ENCODE data around the gene GRB2.
A peak's percentile ranks its signal among the peaks of the same experiment; 100 is the strongest.
"Not testable (repeated sequence)": the region's sequence is repeated elsewhere in the genome, so short reads cannot be mapped to it uniquely, and the experiment has no call there.

GRB2 gene

DNA sequence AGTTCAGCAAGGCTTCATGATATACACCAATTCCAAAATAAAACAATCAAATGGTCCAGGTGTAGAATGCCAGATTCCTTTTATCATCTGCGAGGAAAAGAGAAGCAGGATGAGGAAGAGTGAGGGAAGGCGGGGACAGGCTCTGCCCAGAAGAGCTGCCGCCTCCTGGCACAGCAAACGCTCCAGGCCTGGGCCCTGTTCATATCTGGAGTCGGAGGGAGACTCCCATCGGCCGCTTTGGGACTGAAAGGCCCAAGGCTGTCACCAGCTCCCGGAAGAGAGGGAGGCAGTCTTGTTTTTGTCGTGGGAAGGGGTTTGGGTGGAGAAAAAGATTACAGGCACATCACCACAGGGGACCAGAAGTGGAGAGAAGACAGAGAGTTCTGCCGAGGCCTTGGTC is 87.3 kb downstream of the GRB2 start:
- no peak for DNase-seq (ENCODE audit: low spot score)

DNA sequence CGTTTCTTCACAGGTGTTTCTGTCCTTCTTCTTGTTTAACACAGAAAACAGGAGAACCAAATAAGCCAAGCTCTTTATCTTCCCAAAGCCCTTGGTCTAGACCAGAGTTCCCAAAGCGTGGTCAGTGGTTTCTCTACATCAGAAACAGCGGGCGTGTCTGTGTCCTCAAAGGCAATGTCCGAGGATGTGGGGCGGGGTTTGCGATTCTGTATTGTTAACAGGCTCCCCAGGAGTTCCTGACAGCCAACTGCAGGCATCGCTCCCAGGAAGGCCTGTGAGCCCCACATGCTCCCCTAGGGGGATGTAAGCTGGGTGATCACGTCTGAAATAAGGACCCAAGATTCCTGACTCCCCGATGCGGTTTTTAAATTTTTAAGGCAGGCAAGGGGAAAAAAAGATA is 87.8 kb downstream of the GRB2 start:
- no peak for DNase-seq (ENCODE audit: low spot score)

DNA sequence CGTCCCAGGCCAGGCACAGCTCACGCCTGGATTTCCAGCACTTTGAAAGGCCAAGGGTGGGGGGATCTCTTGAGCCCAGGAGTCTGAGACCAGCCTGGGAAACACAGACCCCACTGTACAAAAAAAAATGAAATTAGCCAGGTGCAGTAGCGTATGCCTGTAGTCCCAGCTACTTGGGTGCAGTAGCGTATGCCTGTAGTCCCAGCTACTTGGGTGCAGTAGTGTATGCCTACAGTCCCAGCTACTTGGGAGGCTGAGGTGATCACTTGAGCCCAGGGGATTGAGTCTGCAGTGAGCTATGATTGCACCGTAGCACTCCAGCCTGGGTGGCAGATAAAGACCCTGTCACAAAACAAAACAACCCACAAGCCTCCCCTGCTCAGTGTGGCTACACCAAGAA is 89.2 kb downstream of the GRB2 start:
- no peak for DNase-seq (ENCODE audit: low spot score)

DNA sequence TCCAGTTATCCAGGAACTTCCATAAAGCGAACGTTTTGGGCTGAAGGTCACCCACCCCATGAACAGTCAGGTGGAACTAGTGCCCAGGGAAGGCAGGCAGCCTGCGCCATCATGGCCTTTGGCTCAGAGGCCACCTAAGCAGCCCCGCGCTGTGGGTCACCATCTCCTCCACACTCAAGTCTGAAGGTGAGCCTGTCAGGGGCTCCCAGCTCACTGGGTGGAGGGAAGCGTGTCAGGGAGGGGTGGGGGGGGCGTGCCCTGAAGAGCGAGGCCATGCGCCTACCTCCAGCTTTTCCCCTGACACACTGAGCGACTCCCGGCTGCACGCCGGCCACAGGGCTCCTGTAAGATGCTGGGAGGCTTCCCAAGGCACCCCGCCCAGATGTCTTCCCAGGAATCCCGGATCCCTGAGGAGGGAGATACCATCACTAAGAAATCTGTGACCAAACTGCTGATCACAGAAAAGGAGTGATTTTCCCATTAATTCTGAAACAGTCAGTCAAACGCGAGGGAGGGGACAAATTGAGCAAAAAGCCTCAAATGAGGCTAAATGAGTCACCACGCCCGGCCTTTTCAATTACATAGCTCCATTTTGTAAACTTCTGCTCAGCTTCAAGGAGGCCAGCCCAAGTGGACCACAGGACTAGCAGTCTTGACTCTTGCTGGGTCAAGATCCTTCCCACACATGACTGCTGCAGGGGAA is 89.8 kb downstream of the GRB2 start:
- DNase-seq (ENCODE audit: low spot score) = no peak

DNA sequence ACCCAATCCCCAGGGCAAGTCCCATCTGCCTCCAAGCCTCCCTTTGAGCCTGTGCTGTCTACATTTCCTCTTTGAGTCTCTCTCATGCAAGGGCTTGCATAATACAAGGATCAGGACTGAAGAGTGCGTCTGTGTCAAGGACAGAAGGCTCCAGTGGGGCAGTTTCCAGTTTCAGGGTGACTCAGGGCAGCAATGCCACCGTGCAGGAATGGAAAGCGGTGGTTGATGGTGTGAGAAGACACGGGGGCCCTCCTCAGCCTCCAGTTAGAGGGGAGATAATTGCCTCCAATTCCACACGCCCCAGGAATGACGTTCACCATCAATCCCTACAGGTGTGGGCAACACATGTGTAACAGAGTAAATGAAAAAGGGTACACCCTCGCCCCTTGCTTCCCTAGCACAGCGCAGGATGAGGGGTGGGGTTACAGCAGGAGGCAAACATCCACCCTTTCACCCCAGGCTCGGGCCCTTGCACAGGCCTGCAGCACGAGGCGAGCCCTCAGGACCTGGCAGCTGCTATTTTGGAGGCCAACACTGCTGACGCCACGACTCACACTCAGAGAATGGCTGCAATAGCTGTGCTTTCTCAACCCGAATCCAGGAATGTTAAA is 91.4 kb downstream of the GRB2 start:
- DNase-seq (ENCODE audit: low spot score) = no peak

DNA sequence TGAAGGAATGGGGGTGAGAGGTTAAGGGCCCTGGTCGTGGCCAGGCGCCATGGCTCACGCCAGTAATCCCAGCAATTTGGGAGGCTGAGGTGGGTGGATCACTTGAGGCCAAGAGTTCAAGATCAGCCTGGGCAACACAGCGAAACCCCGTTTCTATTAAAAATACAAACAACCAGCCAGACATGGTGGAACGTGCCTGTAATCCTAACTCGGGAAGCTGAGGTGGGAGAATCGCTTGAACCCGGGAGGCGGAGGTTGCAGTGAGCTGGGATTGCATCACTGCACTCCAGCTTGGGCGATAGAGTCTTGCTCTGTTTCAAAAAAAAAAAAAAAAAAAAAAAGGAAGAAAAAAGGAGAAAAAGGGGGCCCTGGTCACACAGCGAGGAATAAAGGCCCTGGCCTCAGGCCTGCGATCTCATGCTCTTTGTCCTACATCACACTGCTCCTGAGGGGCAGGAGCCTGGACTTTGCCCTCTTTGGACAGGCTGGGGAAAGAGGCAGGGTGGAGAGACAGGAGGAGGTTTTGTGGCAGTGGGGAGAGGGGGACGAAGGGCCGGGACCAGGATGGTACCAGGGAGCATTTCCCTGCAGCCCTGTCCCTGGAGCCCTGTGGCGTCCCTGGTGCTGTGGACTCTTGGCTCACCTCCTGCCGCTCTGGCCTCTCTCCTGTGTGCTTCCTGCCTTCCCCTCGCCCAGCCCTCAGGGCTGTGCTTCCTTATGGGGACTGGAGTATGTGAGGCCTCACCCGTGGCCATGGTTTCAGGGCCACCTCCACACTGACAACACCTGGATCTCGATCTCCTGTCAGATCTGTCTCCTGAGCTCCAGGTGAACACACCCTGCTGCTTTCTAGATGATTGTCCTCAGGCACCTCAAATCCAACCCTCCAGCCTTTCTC is 96.5 kb downstream of the GRB2 start:
- DNase-seq (ENCODE audit: low spot score) = no peak

DNA sequence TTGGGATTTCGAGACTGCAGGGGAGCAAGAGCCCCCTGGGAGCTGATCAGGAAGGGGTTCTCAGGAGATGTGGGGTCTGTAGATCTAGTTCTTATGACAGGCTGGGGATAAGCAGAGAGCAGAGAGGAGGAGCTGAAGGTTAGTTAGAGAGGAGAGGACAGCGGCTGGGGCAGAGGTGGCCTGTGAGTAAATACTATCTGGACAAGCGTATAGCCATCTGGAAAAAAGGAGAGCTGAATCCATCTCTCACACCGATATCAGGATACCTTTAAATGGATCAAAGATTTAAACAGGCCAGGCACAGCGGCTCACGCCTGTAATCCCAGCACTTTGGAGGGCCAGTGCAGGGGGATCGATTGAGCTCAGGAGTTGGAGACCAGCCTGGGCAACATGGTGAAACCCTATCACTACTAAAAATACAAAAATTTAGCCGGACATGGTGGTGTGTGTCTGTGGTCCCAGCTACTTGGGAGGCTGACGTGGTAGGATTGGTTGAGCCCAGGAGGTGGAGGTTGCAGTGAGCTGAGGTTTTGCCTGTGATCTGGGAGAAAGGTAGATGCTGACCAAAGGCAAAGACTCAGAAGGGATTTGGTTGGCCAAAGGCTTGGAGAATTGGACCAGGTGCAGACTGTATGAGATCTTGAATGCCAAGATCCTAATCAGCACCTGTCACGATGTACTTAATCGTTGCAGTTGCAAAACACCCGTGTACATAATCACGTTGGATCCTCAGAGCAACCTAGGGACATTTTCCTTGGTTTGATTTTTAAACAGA is 97.3 kb downstream of the GRB2 start:
- DNase-seq (ENCODE audit: low spot score) = no peak

DNA sequence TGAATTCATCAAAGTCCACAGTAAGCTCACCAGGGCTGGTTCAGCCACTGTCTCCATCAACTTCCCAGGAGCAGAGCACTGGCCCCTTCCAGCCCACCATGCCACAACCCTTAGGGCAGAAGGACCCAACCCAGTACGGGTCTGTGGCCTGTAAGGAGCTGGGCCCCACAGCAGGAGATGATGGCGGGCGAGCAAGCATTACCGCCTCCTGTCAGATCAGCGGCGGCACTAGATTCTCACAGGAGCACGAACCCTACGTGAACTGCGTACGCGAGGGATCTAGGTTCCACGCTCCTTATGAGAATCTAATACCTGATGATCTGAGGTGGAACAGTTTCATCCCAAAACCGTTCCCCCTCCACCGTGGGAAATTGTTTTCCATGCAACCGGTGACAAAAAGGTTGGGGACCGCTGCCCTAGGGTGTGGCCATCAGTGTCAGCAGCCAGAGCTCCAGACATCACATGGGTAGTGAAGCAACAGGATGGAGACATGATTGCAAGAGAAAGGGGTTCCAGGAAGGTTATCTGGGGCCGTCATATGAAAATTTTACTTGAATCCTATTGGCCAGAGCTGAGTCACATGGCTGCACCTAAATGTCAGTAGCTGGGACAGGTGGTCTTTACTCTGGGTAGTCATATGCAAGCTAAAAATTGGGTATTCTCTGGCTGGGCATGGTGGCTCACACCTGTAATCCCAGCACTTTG is 103.8 kb downstream of the GRB2 start:
- no peak for DNase-seq (ENCODE audit: low spot score)

DNA sequence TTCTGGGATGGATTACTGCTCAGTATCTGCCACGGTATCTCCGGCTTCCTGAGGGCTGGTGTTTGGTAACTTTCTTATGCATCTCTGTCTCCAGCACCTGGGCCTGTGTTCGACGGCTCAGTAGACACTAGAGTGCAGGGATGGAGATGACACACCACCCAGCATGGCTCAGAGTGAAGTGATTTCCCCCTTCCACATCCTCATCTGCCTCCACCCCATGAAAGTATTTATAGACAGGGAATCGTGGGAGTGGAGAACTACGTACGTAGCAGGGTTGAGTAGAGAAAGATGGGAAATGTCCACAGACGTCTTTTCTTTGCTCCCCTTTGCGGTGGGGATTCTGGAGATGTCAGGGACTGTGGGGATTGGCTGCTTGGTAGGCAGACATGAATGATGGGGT is 104.4 kb downstream of the GRB2 start:
- no peak for DNase-seq (ENCODE audit: low spot score)

DNA sequence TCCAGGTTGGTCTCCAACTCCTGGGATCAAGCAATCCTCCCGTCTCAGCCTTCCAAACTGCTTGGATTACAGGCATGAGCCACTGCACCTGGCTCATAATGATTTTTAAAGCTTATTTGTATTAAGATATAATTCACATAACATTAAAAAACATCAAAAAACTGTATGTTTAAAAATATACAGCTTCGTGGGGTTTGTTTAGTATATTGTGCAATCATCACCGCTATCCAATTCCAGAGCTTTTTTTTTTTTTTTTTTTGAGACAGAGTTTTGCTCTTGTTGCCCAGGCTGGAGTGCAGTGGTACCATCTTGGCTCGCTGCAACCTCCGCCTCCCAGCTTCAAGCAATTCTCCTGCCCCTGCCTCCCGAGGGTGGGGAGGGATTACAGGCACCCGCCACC is 105.2 kb downstream of the GRB2 start:
- no peak for DNase-seq (ENCODE audit: low spot score)

DNA sequence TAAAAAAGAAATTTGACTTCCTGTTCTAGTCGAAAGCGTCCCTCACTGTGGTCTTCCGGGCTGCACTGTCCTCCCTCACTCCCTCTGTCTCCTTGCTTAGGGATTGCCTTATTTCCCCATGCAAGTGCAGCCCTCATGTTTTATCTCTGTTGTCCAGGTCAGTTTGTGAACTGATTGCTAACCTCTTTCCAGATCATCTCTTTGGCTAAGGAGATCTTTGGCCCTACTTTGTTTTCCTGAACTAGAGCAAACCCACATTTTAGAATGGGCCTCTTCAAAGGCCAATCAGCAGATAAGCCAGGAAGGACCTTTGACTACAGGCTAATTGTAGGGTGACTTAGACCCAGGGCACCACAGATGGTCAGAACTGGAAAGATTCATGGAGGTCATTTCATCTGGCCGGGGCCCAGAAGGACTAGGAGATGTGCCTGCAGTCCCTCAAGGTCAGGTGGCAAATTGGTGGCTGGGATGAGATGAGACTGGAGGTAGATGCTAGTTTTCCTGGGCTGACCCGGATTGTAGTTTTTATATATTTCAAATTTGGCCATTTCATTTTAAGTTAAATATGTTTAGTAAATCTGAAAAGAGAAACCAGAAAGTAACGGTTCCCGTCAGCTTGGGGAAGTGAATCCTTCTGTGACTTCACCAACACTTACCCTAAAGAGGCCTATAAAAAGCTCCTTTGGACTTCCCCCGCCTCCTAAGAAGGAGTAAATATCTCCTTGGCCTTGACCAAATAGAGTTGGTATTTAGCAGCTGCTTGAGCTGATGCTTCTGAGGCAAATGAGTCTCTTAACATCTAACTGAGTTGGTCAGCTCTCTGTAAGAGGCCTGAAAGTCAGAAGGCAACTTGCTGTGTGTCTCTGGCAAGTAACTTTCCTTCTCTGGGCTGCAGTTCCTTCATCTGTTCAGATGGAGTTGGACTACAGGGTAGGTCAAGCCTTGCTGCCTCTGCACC is 110.0 kb downstream of the GRB2 start:
- peak; percentile 95 for DNase-seq (ENCODE audit: low spot score)

DNA sequence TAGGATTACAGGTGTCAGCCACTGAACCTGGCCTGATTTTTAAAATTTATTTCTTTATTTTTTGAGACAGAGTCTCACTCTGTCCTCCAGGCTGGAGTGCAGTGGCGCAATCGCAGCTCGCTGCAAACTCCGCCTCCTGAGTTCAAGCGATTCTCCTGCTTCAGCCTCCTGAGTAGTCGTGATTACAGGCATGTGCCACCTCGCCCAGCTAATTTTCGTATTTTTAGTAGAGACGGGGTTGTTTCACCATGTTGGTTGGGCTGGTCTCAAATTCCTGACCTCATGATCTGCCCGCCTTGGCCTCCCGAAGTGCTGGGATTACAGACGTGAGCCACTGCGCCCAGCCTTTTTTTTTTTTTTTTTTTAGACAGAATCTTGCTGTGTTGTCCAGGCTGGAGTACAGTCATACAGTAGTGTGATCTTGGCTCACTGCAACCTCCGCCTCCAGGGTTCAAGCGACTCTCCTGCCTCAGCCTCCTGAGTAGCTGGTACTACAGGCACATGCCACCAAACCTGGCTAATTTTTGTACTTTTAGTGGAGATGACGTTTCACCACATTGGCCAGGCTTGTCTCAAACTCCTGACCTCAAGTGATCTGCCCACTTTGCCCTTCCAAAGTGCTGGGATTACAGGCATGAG is 112.5 kb downstream of the GRB2 start:
- not testable (repeated sequence) for DNase-seq (ENCODE audit: low spot score)

DNA sequence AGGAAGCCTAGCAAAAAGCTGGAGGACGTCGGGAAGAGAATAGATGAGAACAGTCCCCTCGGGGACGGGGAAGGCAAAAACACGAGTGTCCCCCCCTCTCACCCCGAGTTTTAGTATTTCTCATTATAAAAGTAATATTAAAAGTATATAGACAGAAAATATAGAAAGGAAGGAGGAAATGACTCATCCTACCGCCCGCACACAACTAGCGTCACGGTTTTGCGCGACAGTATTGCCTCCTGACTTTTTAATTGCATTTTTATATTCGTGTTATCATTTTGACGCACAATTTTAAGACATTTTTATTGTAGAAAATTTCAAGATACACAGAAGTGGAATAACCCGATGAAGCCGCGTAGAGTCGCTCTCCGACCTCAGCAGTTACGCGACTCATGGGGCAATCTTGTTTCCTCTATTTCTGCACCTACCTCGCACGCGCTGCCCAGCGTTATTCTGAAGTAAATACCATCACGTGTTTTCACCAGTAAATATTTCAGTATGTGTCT is 115.6 kb downstream of the GRB2 start:
- DNase-seq (ENCODE audit: low spot score) = peak; percentile 88

DNA sequence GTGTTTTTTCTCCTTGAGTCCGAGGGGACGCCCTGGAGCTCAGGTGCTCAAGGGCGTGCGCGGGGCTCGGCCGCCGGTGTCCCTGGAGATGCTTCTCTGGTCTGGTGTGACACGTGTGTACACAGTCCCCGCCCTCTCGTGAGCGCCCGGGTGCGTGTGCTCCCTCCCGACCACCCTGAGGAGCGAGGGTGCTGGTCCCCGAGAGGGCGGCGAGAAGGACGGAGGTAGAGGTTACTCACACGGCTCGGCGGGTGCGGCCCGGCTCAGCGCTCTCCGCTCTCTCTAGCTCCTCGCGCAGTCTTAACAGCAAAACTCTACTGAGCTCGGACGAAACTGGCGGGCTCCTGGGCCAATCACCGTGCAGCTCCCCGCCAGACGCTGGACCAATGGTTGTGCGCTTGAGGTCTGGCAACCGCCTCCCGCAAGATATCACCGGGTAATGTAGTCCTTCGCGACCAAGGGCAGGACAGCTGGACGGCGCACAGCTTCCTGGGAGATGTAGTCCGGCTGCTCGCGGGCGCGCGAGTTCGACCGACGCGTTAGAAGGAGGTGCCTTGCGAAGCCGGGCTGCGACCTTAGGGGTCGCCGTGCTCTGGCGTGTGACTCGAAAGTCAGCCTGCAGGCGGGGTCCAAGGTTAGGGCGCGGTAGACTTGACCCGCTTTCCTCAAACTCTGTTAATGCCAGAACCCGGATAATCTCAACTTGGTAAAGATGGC is 116.2 kb downstream of the GRB2 start, which contains the start of gene SLC25A19:
TSS of gene SLC25A19 (minus strand) at position 319 of the 717 bp plus-strand sequence. CDS start 2,669 bp downstream, outside the sequence.
- peak; percentile 99 for DNase-seq (ENCODE audit: low spot score)

DNA sequence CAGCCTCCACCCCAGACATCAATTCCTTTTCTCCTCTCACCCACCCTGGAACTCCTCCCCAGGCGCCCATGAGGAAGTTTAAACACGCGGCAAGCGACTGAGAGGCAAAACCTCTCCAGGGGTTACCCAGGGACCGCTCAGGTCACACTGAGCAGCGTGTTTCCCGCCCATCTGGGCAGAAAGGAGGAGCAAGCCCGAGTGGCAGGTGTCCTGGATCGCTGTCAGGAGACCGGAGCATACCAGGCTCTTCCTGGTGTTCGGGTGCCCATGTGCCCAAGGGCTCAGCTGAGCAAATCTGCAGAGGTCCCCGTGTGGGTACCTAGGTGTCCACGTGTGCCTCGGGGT is 116.7 kb downstream of the GRB2 start:
- peak; percentile 85 for DNase-seq (ENCODE audit: low spot score)

DNA sequence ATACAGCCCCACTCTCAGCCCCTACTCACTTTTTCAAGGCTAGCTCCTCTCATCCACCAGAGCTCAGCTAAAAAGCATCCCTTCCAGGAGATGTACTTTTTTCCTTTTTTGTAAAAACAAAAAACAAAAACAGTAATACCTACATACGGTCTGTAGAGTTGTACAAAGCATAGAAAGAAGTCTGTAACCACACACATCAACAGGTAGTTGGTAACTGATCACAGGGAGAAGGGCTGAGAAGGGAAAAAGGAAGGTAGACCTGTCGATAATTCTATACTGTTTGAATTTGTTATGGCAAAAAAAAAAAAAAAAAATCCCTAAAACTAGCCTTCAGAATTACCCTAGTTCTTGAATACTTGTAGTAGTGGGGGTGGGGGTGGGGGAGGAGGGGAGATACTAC is 117.1 kb downstream of the GRB2 start:
- DNase-seq (ENCODE audit: low spot score) = no peak

DNA sequence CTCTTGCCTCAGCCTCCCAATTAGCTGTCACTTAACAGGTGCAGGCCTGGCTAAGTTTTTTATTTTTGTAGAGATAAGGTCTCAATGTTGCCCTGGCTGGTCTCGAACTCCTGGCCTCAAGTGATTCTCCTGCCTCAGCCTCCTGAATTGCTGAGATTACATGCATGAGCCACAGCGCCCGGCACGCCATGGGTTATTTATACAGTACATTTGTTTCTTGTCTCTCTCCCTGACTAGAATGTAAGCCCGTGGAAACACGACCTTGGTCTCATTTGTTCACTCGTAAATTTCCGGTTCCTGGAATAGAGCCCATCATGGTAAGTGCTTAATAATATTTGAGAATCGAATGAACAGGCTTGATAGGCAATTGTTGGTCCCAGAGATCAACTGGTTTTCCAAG is 118.3 kb downstream of the GRB2 start:
- DNase-seq (ENCODE audit: low spot score) = no peak

DNA sequence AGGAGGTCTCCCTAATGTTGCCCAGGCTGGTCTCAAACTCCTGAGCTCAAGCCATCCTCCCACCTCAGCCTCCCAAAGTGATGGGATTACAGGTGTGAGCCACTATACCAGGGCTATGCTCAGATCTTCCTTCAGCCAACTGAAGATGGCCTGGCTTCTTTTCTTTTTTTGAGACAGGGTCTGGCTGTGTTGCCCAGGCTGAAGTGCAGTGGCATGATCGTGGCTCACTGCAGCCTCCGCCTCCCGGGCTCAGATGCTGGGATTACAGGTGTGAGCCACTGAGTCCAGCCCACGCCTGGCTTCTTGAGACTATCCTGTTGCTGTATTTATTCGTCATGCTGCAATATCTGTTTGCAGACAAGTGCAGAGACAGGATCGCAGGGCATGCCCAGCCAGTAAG is 120.4 kb downstream of the GRB2 start:
- DNase-seq (ENCODE audit: low spot score) = no peak

DNA sequence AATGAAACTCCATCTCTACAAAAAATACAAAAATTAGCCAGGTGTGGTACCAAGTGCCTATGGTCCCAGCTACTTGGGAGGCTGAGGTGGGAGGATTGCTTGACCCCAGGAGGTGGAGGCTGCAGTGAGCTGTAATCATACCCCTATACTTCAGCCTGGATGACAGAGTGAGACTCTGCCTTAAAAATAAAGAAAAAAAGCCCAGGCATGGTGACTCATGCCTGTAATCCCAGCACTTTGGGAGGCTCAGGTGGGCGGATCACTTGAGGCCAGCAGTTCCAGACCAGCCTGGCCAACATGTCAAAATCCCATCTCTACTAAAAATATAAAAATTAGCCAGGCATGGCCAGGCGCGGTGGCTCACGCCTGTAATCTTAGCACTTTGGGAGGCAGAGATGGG is 125.3 kb downstream of the GRB2 start:
- not testable (repeated sequence) for DNase-seq (ENCODE audit: low spot score)
